ENCODE data around the gene RGS7. TPM values are rescaled to one million over a fixed set of nuclear protein-coding genes. Genes with fewer than 3 reads are reported as not detected.

RGS7 gene
- total RNA-seq, 4 donors from 2014 or later = 0.39 TPM; not detected in 3

DNA sequence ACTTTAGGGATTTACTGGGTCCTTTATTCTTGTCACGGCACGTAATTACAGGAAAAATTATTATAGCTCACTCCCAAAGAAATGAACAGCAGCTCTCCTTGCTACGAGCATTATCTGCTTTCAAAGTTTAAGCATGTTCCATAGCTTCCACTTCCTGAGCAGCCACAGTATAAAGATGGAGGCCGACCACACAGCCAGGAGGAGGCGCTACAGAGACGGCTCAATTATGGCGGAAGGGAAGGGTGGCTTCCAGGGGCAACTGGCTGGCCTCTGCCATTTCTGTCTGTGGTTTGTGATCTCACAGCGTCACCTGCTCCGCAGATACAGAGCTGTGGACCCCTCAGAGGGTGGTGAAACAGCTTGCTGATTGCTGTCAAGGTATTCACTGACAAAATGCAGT, 532.8 kb downstream of the RGS7 start:
- H3K4me3 ChIP-seq (replicated peaks in 1 of 3) = no peak overlapping the region
- no peak for DNase-seq
- no peaks in the 10 kb centered on the region for H3K36me3 ChIP-seq
- H3K27ac ChIP-seq = no peak overlapping the region
- intact Hi-C loops (cut with DNase I) = no loop called here
- TF ChIP-seq, protein P1, sequence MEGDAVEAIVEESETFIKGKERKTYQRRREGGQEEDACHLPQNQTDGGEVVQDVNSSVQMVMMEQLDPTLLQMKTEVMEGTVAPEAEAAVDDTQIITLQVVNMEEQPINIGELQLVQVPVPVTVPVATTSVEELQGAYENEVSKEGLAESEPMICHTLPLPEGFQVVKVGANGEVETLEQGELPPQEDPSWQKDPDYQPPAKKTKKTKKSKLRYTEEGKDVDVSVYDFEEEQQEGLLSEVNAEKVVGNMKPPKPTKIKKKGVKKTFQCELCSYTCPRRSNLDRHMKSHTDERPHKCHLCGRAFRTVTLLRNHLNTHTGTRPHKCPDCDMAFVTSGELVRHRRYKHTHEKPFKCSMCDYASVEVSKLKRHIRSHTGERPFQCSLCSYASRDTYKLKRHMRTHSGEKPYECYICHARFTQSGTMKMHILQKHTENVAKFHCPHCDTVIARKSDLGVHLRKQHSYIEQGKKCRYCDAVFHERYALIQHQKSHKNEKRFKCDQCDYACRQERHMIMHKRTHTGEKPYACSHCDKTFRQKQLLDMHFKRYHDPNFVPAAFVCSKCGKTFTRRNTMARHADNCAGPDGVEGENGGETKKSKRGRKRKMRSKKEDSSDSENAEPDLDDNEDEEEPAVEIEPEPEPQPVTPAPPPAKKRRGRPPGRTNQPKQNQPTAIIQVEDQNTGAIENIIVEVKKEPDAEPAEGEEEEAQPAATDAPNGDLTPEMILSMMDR (IDR thresholded peaks at IDR 0.05) = no peak
- TF ChIP-seq POLR2A (IDR thresholded peaks at IDR 0.05) = no peak
- 77 to 80% methylated on average over 9 of the region's 9 CpGs for WGBS, 2 donors
- H3K9me3 ChIP-seq = no peaks in the 10 kb centered on the region
- no peaks in the 10 kb centered on the region for H3K4me1 ChIP-seq
- no peaks in the 10 kb centered on the region for H3K27me3 ChIP-seq

DNA sequence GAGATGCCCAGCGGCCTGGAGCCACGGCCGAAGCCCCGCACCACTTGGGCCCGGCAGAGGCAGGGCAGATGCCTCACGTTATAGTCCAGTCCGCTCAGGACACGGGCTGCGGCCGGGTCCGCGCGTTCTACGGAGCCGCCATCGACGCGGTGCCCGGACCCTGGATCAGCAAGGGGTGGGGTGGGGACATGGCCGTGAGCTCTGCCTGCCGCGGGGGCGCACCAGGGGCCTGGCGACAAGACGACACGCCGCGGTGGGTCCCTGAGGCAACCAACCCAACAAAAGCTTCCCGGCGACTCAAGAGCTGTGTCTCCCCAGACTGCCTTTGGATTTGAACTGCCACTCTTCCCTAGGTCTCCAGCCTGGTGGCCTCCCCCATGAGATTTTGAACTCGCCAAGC, 533.6 kb downstream of the RGS7 start:
- Histone ChIP-seq H3K4me1 (no peaks in the 10 kb centered on the region), H3K27me3 (no peaks in the 10 kb centered on the region), H3K27ac (no peak overlapping the region), H3K9me3 (no peaks in the 10 kb centered on the region), H3K36me3 (no peaks in the 10 kb centered on the region), H3K4me3 (replicated peaks in 1 of 3) (no peak overlapping the region)
- WGBS, 2 donors = 96 to 98% methylated on average over 20 to 25 of the region's 31 CpGs
- DNase-seq = no peak
- intact Hi-C loops (cut with DNase I) = no loop called here
- no peak for TF ChIP-seq POLR2A (IDR thresholded peaks at IDR 0.05)
- TF ChIP-seq, protein P1 (IDR thresholded peaks at IDR 0.05) = no peak

DNA sequence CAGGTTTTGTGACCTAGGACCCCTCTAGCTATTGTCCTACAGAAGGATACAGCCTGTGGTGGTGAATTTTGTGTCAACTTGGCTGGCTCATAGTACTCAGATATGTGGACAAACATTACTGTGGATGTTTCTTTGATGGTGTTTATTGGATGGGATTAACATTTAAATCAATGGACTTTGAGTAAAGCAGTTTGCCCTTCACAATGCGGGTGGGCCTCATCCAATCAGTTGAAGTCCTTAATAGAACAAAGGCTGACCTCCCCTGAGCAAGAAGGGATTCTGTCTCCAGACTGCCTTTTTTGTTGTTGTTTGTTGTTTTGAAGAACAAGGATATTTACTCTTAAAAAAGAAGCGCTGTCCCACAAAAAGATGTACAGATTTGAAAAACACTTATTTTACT, 535.1 kb downstream of the RGS7 start:
- H3K27me3 ChIP-seq = no peaks in the 10 kb centered on the region
- DNase-seq = no peak
- H3K36me3 ChIP-seq = no peaks in the 10 kb centered on the region
- intact Hi-C loops (cut with DNase I) = no loop called here
- no peak overlapping the region for H3K4me3 ChIP-seq (replicated peaks in 1 of 3)
- no peak overlapping the region for H3K27ac ChIP-seq
- WGBS, 2 donors = 96 to 98% methylated on average over 2 of the region's 2 CpGs
- H3K9me3 ChIP-seq = no peaks in the 10 kb centered on the region
- TF ChIP-seq, protein P1 (IDR thresholded peaks at IDR 0.05) = no peak
- TF ChIP-seq POLR2A (IDR thresholded peaks at IDR 0.05) = no peak
- H3K4me1 ChIP-seq = no peaks in the 10 kb centered on the region

DNA sequence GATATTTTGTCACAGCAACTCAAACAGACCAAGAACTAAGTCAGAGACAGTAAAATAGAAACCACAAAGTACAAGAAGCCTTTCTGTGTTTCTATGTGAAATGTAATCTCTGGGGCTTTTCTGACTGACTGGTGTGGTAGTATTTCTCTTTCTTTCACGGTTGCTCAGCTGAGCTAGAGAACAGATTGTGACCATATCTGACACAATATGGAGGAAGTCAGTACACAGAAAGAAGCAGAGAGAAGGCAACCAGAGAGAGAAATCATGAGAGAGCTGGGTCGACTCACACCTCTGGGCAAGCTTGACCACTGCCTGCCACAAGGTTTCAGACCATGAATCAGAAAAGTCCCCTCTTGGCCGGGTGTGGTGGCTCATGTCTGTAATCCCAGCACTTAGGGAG, 536.2 kb downstream of the RGS7 start:
- H3K36me3 ChIP-seq = no peaks in the 10 kb centered on the region
- no peaks in the 10 kb centered on the region for H3K9me3 ChIP-seq
- no peaks in the 10 kb centered on the region for H3K4me1 ChIP-seq
- H3K27me3 ChIP-seq = no peaks in the 10 kb centered on the region
- no peak for DNase-seq
- intact Hi-C loops (cut with DNase I) = no loop called here
- H3K27ac ChIP-seq = no peak overlapping the region
- TF ChIP-seq, protein P1 (IDR thresholded peaks at IDR 0.05) = no peak
- no peak for TF ChIP-seq POLR2A (IDR thresholded peaks at IDR 0.05)
- WGBS, 2 donors = 55 to 88% methylated on average over 3 of the region's 3 CpGs
- H3K4me3 ChIP-seq (replicated peaks in 1 of 3) = no peak overlapping the region

DNA sequence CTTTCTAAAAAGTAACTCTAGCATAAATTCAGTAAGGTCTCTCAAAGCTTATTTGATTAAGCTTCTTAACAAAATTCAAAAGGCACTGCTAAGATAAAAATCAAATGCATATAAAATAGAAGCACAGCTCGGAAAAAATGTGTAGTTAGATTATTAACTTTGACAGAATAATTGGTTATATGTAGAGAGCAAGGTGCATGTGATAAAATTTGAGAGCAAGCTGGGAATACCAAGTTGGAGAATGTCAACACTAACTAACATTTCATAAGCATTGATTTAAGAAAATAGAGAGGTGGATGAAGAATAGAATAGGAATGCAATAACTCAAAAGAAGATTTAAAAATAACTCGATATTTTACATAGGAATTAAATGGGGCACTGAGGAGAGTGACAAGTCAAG, 540.5 kb downstream of the RGS7 start:
- intact Hi-C loops (cut with DNase I) = no loop called here
- H3K4me3 ChIP-seq (replicated peaks in 1 of 3) = no peak overlapping the region
- H3K27ac ChIP-seq = no peak overlapping the region
- no peaks in the 10 kb centered on the region for H3K27me3 ChIP-seq
- 67 to 69% methylated on average over 2 of the region's 2 CpGs for WGBS, 2 donors
- no peak for DNase-seq
- no peaks in the 10 kb centered on the region for H3K9me3 ChIP-seq
- H3K36me3 ChIP-seq = no peaks in the 10 kb centered on the region
- no peaks in the 10 kb centered on the region for H3K4me1 ChIP-seq
- TF ChIP-seq, protein P1 (IDR thresholded peaks at IDR 0.05) = no peak
- TF ChIP-seq POLR2A (IDR thresholded peaks at IDR 0.05) = no peak

All from thyroid gland (tissue), 4 donors.